Activated CD4-positive, CD25-positive, alpha-beta regulatory T cell treated with anti-CD3 and anti-CD28 coated beads, Interleukin-2, amount 50 U/mL, for 72 hours (primary cell): ENCODE data around the gene PHACTR1.
"Not testable (repeated sequence)": the region's sequence is repeated elsewhere in the genome, so short reads cannot be mapped to it uniquely, and the experiment has no call there.

Experiments
- DNase-seq: peaks from one replicate; pipeline ENCODE4 v3.0.0; 2021

The PHACTR1 gene

DNA sequence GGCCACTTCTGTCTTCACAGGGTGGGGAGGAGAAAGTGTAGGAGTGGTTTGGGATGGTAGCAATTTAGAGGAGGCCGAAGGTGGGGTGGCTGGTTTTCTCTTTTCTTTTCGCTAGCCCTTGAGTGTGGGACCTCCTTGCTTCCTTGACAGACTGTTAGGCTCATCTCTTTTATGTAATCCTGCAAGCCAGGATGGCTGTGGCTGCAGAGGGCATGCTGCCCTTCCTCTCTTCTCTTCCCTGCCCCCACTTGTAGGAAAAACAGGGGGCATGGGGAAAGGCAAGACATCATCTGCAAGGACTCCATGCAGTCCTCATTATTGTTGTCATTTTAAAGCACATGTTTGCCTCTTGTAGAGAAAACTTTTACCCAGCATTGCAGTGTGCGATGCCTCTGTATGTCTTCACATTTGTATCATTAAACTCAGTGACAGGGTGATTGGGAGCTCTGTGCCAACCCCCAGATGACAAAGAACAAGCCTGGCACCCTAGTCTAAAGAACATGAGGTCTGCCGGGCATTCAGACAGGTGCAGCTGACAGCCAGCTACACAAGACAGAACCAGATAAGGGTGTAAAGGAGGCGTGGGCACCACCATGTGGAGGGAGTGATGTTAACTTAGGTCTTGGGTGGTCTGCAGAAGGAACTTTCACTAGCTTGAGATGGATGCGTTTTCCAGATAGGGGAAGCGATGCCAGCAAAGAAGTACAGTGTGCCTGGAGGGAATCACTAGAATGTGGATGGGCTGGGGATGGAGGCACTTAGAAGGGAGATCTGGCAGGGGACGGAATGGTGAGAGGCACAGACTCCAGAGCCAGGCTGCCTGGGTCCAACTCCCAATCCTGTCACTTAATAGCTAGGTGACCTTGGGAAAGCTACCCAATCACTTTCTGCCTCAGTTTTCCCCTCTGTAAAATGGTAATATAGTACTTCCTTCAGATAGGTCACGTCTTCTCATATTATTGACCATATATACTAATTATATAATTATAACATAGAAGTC lies 404.2 kb downstream of the PHACTR1 start:
- no peak for DNase-seq

DNA sequence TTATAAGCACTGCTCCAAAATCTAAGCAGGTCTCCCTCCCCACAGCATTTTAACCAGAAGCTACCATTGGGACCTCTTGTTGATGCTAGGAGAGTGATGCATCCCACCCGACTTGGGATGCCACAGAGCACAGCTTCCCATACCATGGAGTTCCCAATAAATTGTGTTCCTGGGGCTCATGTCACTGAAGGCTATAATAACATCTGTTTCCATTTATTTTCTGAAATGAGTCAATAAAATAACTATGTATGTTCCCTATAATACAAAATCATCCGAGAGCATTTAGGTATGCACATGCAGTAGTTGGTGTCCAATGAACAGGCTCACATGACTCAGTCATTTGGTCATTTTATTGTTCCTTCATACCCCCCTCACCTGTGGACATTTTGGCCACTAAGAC lies 407.6 kb downstream of the PHACTR1 start:
- no peak for DNase-seq

DNA sequence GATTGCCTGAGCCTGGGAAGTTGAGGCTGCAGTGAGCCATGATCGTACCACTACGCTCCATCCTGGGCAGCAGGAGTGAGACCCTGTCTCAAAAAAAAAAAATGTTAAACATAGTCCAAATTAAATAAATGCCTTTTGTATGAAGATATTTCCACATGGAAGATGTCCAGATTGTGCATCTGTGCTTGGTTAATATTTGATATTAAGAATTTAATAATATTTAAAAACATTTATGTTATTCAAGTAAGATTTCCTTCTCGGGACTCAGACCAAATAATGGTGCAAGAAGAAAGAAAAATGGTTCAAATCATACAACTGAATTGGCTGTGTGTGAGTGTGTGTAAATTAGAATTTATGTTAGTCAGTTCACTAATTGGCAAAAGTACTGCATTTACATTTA lies 409.3 kb downstream of the PHACTR1 start:
- no peak for DNase-seq

DNA sequence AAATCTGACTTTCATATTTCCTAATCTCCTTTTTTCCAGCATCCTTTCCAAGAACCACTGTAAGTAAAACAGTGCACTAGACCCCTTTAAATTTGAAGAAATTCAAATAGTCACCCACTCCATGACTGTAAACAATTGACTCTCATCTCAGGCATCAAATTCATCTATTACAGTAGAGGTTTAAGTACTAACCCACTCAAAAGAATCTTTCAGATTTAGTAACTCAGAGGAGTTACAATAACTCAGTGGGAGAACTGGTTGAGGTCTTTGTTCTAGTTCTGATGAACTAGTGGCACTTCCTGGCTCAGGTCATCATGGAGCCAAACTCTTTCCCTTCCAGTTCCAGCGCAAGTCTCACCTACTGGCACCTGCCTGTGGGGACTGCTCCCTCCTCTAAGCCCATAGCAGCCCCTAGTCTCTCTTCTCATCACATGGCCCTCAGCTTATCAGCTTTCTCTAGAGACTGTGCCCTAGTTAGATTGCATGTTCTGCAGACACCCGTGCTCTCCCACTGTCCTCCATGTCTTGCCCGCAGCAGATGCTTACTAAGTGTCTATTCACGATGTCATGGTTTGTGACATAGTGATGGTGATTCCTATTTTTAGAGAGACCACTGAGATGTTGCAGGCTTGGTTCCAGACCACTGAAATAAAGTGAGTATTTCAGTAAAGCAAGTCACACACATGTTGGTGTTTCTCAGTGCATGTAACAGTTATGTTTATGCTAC lies 415.5 kb downstream of the PHACTR1 start:
- DNase-seq, result no peak

DNA sequence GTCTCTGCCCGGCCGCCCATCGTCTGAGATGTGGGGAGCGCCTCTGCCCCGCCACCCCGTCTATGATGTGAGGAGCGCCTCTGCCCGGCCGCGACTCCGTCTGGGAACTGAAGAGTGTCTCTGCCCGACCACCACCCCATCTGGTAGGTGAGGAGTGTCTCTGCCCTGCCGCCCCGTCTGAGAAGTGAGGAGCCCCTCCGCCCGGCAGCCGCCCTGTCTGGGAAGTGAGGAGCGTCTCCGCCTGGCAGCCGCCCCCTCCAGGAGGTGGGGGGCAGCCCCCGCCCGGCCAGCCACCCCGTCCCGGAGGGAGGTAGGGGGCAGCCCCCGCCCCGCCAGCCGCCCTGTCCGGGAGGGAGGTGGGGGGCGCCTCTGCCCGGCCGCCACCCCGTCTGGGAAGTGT lies 417.3 kb downstream of the PHACTR1 start:
- not testable (repeated sequence) for DNase-seq

DNA sequence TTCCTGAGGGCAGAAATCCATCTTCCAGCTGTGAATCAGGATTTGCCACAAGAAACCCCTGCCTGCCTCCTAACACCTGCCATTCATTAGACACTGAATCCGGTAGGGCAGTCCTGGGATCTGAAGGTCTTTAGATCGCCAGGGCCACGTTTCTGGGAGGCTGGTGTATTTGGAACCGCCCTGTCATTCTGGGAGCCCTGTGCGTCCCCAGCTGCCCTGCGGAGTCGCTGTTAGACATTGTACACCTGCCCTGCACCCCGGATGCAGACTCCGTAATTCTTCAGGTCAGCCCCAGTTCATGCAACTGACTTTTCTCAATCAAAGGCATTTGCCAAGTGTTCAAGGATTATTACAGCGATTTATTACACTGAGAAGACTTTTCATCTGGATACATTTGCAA lies 418.6 kb downstream of the PHACTR1 start:
- no peak for DNase-seq

DNA sequence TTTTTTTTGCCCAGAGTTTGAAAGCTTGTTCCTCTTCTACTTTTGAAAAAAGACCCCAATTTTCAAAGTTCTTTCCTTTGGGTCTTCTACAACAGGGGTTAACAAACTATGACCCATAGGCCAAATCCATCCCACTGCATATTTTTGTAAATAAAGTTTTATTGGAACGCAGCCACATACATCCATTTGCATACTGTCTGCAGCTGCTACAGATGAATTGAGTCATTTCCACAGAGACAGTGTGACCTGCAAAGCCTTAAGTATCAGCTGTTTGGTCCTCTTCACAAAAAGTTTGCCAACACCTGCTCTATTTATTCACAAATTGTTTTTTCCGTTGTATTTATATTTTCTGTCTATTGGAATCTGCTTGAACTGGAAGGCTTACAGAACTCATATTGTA lies 422.6 kb downstream of the PHACTR1 start:
- DNase-seq, result no peak

DNA sequence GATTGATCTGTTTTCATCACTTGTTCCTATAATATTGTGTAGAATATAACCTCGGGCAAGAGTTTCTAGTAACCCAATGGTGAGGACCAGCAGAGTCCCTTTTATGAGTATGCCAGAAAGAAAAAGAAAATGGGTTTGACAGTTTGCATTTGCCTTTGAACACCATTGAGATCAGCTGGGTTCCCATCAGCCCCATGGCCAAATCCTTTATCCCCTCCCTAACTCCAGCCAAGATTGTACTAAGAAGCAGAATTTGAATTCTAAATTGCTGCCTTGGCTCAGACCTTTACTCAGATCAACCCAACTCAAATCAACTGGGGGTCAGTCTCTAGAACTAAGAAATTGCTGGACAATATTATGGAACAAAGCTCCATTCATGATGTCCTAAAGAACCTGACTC lies 424.4 kb downstream of the PHACTR1 start:
- DNase-seq, result no peak

DNA sequence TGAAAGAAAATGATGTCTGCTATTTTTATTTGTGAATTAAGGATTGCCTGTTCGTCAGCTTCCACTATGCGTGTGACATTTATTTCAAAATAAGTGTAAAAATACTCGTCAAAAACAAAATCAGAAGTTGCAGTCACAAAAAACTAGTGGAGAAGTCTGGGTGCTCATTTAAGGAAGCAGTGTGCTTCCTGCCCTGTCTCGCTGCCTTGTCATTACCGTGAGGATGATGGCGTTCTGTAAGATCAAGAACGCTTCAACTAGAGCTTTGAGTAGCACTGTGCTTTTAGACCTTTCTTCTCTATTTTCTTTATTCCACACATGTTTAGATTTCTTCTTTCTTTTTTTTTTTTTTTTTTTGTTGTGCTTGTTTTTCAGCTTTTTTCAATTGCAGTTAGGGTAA lies 424.8 kb downstream of the PHACTR1 start:
- no peak for DNase-seq

DNA sequence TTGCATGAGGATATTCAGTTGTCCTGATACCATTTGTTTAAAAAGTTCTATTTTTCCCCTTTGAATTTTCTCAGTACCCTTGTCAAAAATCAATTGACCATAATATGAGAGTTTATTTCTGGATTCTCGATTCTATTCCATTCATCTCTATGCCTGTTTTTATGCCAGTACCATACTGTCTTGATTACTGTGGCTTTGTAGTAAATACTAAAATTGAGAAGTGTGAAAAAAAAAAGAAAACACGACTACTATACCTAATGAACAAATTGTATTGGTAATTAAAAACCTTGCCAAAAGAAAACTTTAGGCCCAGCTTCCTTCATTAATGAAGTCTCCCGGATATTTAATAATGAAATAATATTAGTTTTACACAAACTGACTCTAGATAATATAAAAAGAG lies 426.0 kb downstream of the PHACTR1 start:
- no peak for DNase-seq

DNA sequence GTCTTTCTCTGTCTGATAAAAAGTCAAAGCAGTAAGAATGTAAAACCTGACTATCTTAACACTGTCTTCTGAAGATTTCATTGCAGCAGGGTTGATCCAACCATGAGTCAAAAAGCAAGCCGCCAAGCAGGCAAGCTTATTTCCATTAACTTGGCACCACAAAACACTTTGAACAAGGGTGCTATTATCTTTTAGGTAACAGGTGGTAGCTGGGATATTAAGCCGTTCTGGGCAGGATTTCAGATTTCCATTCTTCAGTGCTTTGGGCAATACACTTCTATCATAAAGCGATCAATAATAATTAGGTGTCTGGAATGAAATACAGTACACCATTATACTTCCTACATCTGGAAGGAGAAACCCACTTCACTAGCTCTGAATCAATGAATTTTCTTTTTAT lies 429.9 kb downstream of the PHACTR1 start:
- DNase-seq, result no peak

DNA sequence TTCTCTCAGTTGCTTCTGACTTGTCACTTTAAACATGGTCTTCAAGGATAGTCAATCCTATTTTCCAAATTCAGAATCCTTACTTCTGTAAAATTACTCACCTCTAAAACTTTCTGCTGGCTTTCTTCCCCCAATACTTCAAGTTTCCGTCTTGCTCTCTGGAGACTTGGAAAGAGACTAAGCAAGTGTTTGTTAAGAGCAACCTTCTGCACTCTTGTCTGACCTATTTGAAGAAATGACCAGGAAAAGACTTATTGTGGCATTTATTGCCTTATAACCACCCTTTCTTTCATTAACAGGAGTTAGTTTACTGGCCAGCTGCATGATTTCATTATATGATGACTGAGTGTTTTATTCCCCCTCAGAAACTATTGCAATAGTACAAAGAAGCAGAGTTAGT lies 430.8 kb downstream of the PHACTR1 start:
- DNase-seq, result no peak

DNA sequence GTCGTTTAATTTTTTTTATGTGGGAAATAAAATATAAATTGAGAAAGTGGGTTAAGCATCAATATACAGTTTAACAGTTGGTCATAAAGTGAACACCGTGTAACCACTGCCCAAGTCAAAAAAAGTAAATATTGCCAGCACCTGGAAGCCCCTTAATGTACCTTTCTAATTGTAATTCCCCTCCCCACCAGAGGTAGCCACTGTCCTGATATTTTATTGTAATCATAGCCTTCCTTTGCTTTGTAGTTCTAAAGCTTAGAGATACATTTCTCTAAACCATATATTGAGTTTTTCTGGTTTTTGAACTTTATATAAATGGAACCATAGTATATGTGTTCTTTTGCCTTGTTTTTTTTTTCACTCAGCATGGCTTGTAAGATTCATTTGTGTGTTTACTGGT lies 431.2 kb downstream of the PHACTR1 start:
- no peak for DNase-seq

DNA sequence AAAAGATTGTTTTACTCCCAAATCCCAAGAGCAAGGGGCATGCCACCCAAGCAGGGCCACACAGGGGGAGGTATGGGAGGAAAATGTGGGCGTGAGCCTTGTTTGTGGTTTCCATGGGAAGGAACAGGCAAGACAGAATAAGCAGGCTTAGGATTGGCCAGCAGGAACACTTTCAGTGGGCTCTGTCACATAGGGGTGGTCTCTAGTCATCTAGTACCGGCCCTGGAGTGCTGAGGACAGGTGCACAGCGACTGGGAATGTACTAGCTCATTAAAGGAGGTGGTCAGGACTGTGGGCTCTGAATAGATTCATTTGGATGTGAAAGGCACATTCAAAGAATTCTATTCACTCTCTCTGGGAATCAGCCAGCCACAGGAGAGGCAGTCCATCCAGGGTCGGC lies 436.2 kb downstream of the PHACTR1 start:
- DNase-seq, result no peak

DNA sequence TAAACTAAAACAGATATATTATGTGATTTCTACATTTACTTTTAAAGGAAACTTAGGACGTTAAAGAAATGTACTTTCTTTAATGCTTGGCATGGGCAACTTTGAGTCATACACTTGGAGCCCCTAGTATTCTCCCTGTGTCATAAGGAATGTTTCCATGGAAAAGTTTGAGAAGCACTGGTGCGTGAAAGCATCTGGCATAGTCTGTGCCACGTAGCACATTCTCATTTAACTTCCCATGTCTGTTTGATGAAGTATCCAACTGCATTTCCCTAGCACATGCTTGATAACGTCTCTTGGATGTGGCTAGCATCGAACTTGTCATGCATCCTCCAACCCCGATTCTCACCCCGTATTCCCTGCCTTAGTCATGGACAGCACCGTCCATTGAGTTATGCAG lies 439.8 kb downstream of the PHACTR1 start:
- DNase-seq, result no peak

DNA sequence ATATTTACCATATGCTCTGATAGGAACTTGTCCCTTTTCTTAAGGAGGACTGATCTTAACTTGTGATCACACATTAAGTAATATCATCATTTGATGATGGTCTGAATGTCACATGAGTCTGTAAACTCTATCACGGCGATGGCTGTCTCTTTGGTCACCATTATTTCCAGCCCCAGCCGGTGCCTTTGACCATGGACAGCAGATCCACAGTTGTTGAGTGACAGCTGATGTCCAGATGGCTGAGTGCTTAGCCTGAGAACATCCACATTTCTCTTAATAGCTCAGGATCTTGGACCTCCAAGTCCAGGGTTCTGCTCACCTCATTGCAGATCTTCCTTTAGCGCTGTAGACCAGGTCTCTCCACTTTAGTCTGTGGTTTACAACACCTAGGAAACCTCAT lies 440.7 kb downstream of the PHACTR1 start:
- no peak for DNase-seq

DNA sequence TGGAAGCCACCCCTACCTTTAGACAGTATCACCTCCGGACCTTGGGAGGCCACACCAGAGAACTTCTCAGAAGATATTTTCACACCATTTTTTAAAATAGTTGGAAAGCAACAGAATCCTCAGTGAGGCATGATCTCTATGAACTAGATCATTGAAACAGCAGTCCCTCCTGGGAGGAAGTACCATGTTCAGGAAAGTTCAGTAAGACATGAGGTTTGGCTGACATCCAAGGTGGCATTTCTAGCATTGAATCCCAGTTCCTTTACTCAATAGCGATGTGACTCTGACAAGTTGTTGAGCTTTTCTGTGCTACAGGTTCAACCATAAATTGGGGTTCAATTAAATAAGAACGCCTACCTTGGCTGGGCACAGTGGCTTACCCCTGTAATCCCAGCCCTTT lies 442.7 kb downstream of the PHACTR1 start:
- DNase-seq, result no peak

DNA sequence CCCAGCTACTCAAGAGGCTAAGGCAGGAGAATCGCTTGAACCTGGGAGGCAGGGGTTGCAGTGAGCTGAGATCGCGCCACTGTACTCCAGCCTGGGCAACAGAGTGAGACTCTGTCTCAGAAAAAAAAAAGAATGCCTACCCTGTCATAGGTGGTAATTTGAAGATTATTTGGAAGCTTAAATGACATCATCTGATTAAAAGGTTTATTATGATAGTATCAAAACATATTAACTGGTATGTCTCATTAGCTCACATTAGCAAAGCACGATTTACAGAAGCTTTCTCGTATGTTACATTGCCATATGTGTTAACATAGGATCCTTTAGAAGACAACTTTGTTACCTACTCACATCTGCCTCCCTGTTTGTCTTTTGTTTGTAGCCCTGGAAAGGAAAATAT lies 443.3 kb downstream of the PHACTR1 start:
- DNase-seq, result not testable (repeated sequence)

DNA sequence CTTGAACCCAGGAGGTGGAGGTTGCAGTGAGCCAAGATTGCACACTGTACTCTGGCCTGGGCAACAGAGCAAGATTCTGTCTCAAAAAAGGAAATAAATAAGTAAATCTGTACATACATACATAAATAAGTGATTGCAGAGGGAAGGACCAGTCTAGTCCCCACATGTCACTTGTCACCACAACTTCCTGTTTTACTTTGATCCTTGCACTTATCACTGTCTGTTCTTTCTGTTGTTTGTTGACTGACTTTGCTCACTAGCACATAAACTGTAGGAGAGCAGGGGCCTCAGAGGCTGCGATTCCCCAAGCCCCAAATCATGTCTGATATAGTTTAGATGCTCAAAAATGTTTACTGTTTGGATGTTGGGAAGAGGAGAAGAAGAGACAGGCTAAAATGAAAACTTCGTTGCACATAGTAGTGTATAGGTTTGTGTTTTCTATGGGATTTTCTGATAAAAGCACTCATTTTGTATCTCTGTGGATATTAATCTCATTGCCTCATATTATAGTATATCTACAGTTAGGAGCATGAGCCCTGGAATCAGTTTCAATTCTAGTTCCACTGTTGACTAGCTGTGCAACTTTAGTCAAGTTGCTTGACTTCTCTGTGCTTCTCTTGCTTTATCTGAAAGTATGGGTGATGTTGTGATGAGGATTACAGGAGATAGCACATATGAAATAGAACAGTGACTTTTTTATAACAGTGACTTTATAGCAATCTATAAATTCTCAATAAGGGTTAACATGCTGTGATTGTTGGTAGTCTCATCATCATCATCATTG lies 446.8 kb downstream of the PHACTR1 start:
- no peak for DNase-seq

DNA sequence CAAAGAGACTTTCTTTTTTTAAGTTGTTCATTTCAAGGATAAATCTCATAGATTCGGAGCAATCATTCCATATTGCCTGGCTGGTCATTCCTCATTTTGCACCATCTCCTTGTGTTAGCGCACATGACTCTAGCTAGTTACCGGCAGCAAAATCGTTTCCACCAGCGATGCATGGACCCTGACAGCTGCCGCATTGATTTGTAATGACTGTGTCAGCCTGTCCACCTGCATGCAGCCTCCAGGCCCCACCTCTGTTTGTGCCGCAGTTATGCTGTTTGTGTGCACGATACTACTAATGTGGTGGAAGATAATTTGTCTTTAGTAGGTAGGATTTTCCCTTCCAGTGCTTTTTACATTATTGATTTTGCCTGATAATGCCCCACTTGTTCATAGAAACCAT lies 447.7 kb downstream of the PHACTR1 start:
- DNase-seq, result no peak

DNA sequence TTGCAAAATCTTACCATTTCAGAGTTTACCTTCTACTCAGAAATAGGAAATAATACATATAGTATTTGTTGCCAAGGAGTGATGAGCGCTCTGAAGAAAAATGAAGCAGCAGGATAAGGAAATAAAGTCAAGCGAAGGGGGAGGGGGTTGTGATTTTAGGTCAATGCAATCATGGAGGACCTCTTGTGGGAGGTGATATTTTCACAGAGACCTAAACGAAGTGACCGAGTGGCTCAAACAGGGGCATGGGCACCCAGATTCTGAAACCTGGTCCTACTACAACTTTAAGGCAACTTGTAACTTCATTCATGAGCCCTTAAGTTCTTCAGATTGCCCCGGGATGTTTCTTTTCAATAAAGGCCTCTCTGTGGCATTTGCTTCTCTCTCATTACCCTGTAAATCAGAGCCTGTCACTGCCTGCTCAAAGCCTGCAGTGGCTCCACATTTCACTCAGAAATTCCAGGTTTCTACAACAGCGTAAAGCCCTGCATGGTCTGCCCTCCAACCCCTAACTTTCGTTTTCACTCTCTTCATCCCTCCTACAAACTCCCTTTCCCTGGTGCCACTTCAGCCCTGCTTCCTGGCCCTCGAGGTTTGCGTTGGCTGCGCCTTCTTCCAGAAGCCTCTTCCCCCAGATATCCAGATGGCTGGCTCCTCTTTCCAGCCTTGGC lies 449.1 kb downstream of the PHACTR1 start:
- no peak for DNase-seq

DNA sequence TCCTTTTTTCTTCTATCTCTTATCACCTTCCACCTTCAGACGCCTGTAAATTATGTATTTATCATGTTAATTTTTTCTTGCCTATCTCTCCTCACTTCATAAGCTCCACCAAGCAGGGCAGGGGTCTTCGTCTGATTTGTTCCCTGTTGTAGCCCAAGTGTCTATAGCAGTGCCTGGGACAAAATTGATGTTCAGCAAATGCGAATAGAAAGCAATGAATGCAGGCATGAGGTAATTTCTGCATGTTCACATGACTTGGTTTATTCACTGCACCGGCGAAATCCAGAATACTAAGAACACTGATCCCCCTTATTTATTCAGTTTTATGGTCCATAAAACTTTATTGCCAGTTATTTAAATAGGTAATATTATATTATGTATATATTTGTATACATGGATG lies 449.7 kb downstream of the PHACTR1 start:
- DNase-seq, result no peak

DNA sequence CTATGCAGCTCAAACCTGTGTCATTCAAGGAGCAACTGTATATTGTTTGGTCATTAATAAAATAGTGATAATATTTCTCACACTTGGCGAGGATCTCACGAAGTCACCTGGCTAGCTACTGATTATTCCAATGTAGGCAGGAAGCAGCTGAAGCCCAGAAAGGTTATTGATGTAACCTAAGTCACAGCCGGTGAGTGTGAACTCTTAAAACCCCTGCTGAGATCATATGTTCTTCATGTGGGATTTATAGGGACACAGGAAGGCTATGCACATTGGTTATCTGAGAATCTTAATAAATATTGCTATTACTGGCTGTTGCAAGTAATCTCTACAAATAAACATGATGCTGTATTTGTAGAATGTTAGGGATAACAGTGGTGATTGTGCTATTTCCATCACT lies 450.3 kb downstream of the PHACTR1 start:
- no peak for DNase-seq
